ENCODE results near the gene GRPEL2.

GRPEL2 gene

DNA sequence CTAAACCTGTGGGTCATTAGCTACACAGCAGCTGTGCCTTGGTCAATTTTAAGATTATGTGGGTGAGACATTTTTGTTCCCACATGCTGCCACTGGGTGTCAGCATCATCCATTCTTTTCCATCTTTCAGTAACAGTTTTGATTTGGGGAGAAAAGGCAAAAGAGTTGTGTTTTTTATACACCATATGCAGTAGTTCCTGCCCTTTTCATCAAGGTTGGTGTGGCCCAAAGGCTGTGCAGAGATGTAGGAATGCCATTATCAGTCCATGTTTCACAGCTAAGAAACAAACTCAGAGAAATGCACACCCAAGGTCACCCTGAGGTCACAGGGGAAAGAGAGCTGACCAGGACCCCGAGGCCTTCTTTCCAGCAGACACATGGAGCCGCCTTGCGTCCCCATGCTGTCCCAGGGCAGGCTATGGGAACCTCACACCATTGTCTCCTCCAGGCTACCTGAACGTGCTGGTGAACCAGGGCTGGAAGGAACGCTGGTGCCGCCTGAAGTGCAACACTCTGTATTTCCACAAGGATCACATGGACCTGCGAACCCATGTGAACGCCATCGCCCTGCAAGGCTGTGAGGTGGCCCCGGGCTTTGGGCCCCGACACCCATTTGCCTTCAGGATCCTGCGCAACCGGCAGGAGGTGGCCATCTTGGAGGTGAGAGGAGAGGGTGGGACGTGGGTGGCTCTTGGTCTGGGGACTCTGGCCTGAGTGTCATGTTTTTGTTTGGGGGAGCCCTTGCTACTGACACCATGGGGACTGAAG, 27.8 kb upstream of the GRPEL2 start:
- in situ Hi-C loops (cut with MboI; ENCODE audit: low sequenced_read_pairs), result no loop called here

DNA sequence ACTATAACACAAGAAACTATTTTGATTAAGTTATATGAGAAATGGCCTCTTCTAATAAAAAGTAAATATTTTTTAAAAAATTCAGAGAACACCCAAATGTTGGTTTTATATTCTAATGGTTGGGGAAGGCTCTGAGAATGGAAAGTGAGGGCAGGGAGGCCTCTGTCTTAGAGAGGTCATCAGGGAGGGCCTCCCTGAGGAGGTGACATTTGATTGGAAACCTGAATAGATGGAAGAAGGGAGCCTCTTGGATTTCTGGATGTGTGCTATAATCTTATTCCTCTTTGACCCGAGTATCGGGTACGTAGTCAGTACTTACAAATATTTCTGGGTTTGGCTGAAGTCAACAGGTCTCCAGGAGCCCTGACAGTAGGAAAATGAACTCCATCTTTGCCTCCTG, 26.1 kb upstream of the GRPEL2 start:
- in situ Hi-C loops (cut with MboI; ENCODE audit: low sequenced_read_pairs), result no loop called here

DNA sequence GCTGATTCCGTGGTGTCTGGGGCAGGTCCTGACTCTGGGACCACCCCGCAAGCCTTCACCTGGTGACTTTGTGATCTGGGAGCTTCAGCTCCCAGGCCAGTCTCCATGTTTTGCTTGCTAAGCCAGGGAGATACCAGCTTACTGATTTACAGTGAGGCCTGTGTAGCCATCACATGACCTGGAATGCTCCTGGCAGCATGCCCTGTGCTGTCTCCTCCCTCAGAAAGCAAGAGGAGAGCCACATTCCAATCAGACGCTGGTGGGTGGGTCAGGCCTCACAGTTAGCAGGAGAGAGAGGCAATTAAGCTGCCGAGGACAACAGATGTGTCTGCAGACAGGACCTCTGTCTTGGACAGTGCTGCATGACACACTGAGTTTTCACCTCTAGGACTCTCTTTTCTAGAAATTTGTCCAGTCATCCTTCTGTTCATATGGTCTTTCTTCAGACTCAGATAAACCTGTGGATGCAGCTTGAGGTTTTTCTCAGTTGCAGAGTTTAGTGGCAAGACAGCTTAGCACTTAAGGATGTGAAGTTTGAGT, 24.4 kb upstream of the GRPEL2 start:
- in situ Hi-C loops (cut with MboI; ENCODE audit: low sequenced_read_pairs), result no loop called here

DNA sequence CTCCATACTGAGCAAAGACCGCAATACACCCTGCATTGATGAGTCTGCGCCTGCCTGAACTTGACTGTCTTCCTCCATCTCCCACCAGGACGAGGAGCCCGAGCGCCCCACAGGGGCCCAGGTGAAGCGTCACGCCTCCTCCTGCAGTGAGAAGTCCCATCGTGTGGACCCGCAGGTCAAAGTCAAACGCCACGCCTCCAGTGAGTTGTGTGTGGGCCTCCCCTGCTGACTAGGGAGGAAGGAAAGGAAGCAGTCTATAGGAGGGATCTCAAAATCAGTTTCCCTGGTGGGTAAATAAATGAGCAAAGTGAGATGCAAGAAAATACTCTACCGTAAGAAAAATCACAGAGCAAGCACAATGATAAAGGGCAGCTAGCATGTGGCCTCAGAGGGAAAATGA, 22.8 kb upstream of the GRPEL2 start:
- in situ Hi-C loops (cut with MboI; ENCODE audit: low sequenced_read_pairs), result no loop called here

DNA sequence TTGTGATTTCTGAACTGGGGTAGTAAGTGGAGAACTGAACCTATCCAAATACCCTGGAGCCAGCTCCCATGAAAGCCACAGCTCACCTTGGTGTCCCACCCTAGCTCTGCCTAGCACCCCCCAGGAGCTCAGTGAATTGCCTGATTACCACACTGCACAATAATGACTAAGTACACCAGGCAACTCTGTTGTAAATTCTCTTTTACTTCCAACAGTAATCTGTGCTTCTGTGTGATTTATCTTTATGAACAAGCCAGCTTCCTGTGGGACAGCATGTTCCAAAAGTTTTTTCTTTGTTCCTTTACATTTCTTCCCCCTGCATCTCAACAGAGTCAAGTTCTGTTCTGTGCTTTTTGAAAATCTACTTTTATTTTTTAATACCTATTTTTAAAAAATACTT, 22.1 kb upstream of the GRPEL2 start:
- in situ Hi-C loops (cut with MboI; ENCODE audit: low sequenced_read_pairs), result no loop called here

DNA sequence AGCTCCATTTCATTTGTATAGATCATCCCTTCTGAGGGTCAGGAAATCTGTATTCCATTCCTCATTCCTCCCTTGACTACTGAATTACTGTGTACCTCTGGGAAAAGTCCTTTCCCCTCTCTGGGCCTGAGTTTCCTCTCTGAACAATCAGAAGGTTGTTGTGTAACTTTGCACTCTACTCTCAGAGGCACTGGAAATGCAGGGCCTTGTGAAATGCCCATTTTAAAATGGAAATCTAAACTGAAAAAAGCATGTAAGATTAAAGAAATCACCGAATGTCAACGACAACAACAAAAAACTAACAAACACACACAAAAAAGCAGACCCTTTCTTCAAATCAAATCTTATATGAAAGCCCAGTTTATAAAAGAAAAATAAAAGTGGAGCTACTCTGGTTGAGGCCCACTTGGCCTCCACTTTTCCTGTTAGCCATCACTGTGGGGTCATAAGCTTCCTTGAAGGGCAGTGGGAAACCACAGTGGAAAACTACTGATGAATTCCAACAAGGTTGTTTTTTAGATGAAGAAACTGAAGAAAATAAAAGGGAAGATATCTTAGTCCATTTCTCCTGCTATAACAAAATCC, 21.6 kb upstream of the GRPEL2 start:
- in situ Hi-C loops (cut with MboI; ENCODE audit: low sequenced_read_pairs), result no loop called here

DNA sequence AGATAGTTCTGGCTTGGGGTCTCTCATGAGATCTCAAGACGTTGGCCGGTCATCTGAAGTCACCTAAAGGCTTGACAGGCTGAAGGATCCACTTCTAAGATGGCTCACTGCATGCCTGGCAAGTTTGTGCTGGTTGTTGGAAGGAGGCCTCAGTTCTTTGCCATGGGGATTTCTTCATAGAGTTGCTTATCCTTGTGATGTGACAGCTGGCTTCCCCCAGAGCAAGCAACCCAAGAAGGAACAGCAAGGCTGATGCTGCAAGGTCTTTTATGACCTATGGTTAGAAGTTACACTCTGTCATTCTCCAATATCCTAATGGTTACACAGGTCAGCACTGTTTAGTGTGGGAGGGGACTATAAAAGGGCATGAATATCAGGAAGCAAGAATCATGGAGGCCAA, 20.7 kb upstream of the GRPEL2 start:
- in situ Hi-C loops (cut with MboI; ENCODE audit: low sequenced_read_pairs), result no loop called here

DNA sequence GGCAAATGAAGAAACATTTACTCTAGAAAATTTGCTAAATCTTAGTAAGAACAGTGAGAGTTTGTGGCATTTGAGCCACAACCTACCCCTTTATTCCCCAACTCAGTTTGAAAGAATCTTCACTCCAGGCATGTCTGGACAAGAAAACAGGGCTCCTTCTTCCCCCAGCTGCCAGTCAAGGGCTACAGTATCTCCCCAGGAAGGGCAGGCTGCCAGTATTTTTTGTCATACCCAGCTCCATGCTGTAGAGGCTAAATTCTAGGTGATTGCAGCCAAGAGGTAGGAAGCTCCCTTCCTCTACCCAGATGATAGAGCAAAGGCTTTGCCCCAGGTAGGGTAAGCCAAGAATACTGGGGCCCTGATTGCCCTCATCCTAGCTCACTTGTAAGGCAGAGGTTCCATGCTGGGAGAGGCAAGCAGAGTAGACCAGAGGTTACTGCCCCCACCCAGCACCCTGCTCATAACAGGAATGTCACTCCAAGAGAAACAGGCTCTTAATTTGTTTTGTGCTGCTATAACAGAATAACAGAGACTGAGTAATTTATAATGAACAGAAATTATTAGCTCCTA, 20.0 kb upstream of the GRPEL2 start:
- in situ Hi-C loops (cut with MboI; ENCODE audit: low sequenced_read_pairs), result no loop called here

DNA sequence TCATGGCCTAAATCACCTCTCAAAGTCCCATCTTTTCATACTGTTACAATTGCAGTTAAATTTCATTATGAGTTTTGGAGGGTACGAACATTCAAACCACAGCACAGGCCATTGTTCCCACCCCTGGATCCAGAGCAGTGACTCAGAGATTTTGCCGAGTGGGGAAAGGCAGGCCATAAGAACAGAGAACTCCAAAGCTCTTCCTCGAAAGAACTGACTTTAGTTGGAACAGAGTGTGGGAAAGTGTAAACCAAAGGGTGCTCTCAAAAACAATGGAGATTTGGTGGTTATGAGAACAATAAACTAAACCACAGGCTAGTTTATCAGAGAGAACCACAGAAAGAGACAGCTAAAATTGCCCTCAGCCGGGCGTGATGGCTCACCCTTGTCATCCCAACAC, 19.4 kb upstream of the GRPEL2 start:
- in situ Hi-C loops (cut with MboI; ENCODE audit: low sequenced_read_pairs), result no loop called here

DNA sequence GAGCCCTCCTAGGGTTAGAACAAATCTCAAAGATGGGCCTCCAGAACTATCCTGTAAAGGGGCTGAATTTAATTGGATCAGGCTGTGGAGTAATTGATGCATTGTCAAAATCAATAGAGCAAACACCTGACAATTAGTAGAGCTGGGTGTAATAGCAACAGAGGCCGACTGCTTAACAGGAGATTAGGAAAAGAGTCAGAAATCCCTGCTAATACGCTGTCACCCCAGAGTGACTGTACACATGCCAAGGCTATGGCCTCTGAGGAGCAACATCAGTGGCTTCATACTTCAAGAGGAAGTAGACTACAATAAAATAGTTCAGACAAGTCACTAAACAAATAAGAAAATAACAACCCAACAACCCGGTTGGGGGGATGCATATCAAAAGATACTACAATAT, 18.7 kb upstream of the GRPEL2 start:
- in situ Hi-C loops (cut with MboI; ENCODE audit: low sequenced_read_pairs), result no loop called here

DNA sequence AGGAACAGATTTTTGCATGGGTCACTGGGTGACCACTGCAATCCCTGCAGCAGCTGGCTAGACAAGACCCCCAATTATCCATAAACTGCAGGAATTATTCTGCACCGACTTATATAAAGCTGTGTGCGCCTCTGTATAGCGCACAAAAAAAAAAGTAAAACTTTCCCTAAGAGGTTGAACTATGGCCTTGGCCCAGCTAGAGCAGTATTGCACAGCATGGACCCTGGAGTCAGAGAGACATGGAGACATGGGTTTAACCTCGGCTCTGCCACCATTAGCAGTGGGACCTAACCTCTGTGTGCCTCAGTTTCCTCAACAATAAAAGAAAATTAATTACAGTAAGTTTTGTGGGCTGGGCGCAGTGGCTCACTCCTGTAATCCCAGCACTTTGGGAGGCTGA, 17.1 kb upstream of the GRPEL2 start:
- in situ Hi-C loops (cut with MboI; ENCODE audit: low sequenced_read_pairs), result no loop called here

DNA sequence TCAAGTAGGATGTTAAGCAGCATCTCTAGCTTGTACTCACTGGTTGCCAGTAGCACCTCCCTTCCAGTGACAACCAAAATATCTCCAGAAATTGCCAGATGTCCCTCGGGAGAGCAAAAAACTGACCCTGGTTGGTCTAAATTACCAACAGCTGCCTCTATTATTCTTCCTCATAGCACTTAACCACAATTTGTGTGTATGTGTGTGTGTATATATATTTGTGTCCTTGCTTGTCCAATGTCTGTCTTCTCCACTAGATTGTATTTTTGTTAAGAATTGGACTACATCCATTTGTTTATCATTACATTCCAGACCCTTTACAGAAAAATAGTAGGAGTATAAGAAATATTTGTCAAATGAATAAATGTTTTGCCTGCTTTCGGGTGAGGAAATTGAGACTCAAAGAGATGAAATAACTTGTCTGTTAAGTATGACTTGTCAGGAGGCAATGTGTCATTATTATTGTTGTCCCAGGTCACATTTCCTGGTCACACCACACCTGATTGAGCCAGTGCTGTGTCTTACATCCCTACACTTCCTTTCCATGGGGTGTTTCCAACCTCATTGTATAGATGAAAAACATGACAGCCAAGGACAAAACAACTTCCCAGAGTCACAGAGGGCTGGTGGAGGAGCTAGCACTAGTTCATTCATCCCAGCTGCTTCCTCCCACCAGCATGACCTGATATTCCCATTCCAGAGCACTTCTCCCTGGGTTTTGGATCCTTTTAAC, 11.4 kb upstream of the GRPEL2 start:
- in situ Hi-C loops (cut with MboI; ENCODE audit: low sequenced_read_pairs), result no loop called here

DNA sequence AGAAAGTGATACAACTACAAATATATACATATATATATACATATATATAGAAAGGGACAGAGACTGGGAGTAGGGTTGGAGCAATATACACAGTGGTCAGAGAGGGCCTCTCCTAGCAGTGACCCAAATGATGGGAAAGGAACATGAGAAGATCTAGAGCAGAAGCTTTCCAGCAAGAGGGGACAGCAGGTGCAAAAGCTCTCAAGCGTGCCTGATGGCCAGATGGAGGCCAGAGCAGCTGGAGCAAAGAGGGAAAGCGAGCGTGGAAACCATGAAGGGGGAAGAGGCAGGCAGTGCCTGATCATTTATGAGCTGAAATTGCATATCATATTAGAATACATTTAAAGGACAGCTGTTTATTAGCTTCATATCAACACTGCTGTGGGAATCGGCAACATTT, 7.6 kb upstream of the GRPEL2 start:
- in situ Hi-C loops (cut with MboI; ENCODE audit: low sequenced_read_pairs), result no loop called here

DNA sequence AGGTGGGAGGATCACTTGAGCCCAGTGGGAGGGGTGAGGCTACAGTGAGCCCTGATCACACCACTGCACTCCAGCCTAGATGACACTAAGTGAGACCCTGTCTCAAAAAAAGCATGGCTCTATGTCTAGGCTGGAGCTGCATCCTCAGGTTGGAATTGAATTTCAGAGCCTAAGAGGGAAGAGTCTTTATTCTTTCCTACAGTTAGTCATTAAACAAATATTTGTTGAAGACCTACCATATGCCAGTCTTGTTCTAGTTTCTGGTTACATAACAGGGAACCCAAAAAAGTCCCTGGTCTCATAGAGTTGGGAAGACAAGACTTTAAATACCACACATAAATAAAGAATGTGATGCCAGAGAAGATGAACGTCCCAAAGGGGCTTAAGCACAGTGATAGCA, 6.9 kb upstream of the GRPEL2 start:
- in situ Hi-C loops (cut with MboI; ENCODE audit: low sequenced_read_pairs), result no loop called here

DNA sequence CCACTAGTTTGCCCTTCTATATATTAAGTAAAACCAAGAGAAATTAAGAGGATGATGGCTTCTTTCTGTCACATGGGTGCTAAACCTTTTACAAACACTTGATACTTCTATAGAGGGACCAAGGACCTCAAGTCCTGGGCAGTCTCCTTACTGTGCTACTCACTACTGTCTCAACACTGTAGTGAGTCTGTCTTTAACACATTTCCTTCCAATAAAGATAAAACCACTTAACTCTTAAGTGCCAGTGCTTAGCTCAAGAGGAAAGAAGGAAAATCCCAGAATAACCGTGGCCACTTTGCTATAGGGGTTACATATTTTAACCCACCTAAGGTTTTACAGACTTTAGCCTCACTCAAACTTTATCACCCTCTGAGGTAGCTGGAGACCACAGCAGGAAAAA, 4.4 kb upstream of the GRPEL2 start:
- in situ Hi-C loops (cut with MboI; ENCODE audit: low sequenced_read_pairs), result no loop called here

DNA sequence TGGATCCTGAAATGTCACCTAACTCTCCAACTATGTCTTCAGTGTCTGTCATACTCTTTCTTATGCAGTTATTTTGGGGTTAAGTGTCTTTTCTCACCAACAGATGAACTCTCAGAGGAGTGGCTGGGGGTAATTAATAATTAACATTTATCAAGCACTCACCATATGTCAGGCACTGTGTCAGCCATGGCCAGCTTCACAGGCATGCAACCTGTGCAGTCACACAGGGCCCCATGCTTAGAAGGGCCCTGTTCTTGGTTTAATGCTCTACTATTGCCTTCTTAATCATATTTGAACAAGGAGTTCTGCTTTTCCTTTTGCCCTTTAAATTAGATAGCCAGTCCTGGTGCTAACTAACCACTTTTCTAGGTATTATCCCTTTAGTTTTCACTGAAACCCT, 3.4 kb upstream of the GRPEL2 start:
- in situ Hi-C loops (cut with MboI; ENCODE audit: low sequenced_read_pairs), result no loop called here

DNA sequence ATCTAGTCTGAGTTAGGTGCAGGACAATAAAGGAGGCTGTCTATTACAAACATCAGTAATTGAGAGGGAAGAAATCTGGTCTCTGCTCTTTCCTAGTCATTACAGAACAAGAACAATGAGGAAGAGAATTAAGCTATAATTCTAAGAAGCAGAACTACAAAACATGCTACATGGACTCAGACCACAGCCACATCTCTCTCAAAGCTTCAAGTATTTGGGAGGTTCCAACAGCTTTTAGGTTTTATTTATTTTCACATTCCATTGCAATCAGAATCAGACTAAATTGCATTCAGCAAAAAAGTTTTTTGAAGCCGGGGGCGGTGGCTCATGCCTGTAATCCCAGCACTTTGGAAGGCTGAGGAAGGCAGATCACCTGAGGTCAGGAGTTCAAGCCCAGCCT, 1.1 kb upstream of the GRPEL2 start:
- in situ Hi-C loops (cut with MboI; ENCODE audit: low sequenced_read_pairs), result no loop called here

DNA sequence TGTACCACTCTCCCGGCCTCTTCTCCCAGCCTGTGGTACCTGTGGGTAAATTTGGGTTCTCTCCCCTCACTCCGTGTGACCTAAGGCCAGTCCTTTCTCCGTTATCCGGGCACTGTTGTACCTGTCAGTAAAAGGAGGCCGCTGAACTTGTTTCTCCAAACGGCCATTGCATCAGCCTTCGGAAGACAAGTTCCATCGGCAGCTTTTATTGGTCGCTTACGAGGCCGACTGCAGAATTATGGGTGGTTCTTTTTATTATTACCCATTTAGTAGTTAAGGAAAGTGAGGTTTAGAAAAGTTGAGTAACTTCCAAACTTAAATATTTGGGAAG, 558 bp downstream of the GRPEL2 start:
- in situ Hi-C loops (cut with MboI; ENCODE audit: low sequenced_read_pairs), result no loop called here

DNA sequence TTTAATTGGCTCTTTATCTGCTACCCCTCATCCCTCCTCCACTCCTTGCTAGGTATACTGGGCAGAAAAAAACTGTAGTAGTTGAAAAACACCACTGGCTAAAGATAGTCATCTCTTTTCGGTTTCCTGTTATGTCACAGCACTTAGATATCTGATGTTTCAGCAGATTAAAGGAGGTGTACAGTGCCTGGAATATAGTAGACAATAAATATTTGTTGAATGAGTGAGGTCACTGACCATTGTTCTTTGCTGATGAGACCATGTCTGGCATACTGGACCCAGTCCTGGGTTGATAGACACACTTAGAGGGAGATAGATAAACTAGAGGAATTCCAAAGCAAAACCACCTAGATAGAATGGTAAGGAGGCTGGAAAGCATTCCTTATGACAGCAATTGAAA, 3.2 kb downstream of the GRPEL2 start:
- in situ Hi-C loops (cut with MboI; ENCODE audit: low sequenced_read_pairs), result no loop called here

DNA sequence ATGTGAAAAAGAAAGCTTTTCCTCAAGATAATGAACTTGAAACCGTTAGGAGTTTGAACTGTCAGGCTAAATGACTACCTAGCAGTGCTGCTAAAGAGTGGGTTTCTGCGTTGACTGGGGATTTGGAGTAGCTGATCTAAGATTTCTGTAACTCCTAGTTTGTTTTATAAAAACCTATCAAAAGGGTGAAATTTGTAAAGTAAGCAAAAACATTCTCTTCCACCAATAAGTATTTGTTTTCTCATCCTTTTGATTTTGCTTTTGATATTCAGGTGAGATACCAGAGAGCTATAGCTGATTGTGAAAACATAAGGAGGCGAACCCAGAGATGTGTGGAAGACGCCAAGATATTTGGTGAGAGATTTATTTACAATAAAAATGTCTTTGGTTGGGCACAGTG, 4.1 kb downstream of the GRPEL2 start:
- in situ Hi-C loops (cut with MboI; ENCODE audit: low sequenced_read_pairs), result no loop called here

DNA sequence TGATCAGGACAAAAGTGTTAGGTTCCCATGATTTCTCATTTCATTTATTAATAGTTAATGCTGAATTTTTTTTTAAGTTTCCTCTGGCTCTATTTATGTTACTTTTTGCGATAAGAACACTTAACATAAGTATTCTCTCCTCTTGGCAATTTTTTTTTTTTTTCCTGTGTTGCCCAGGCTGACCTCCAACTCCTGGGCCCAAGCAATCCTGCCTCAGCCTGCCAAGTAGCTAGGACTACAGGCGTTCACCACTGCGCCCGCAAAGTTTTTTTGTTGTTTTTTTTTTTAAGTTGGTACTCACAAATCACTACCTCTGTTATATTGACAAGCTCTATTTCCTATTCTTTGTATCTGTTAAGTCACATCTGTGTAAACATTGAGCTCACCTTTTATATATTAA, 6.9 kb downstream of the GRPEL2 start:
- in situ Hi-C loops (cut with MboI; ENCODE audit: low sequenced_read_pairs), result no loop called here

DNA sequence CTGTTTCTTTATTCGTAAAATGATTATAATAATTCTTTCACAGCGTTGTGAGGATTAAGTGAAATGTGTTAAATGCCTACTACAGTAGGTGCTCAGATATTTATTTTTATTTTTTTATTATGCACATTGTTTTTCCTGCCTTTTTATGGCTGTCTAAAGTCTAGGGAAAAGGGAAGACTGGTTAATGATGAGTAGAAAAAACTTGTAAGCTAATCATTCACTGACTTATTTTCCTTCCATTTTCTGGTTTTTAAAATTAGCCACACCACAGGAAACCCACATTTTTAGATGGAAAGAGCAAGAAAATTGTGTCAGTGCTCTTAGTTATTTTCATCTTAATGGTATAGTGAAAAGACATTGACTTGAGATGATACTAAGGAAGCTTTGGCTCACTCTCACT, 8.6 kb downstream of the GRPEL2 start:
- in situ Hi-C loops (cut with MboI; ENCODE audit: low sequenced_read_pairs), result no loop called here

All from hTERT RPE-1 (cell line).